ENCODE measurements around the gene MYL5. TPM values are rescaled to one million over a fixed set of nuclear protein-coding genes. Genes with fewer than 3 reads are reported as not detected.

The MYL5 gene
- total RNA-seq, 1 experiment from 2014 or later = 18.0 TPM

DNA sequence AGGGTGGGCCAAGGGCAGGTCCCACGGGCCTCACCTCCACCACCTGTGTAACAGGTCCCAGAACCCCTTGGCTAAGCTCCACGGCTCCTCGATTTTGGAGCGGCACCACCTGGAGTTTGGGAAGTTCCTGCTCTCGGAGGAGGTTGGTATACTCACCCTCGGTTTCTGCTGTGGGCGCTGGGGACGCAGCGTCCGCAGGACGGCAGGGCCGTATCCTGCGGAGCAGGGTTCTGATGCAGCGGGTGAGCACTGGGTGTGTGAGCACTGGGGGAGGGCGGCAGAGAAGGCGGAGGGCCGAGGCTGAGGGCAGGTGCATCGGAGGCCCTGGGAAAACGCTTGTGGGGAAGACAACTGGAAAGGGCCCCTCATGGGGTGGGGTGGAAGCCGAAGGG is 11.3 kb upstream of the MYL5 start:
- no peak overlapping the region for H2BK5ac ChIP-seq (ENCODE audit: insufficient read length, low read length)
- H2BK20ac ChIP-seq (ENCODE audit: low read depth, low read length, poor library complexity, severe bottlenecking) = no peak overlapping the region
- no peak overlapping the region for H4K8ac ChIP-seq (replicated peaks; ENCODE audit: insufficient read length, low read depth, low read length)
- peaks cover 0 to 3% of the 10 kb centered on the region in 2 experiments; a peak in 1 of 4 replicates for H3K4me1 Mint-ChIP-seq
- no peak overlapping the region for H4K5ac ChIP-seq (ENCODE audit: insufficient read length, low read depth, low read length)
- H3K27ac ChIP-seq (ENCODE audit: insufficient read length, low read depth, low read length) = no peak overlapping the region
- no peak for DNase-seq
- H3K79me1 ChIP-seq (ENCODE audit: insufficient read depth, low read depth, low read length, poor library complexity, severe bottlenecking) = no peaks in the 10 kb centered on the region
- peak overlapping the region; percentile 58 to 71 for H3K4me3 Mint-ChIP-seq
- no peaks in the 10 kb centered on the region for H3K9me3 Mint-ChIP-seq
- H3K27me3 Mint-ChIP-seq (ENCODE audit: low read depth) = peaks cover 2% of the 10 kb centered on the region; the same call in 1 of the 2 replicates
- H3K27me3 ChIP-seq (ENCODE audit: insufficient read depth, low read length) = no peaks in the 10 kb centered on the region
- no peak overlapping the region for H3K4ac ChIP-seq (ENCODE audit: low read depth, low read length)
- no peak overlapping the region for H3K23ac ChIP-seq (ENCODE audit: insufficient read length, low read depth, low read length)
- H2AK5ac ChIP-seq (ENCODE audit: insufficient read length, low read length) = no peak overlapping the region
- H2BK120ac ChIP-seq (ENCODE audit: low read depth, low read length, poor library complexity, severe bottlenecking) = no peak overlapping the region
- H3K9me3 ChIP-seq (ENCODE audit: control insufficient read depth, low read depth, low read length) = no peaks in the 10 kb centered on the region
- H4K20me1 ChIP-seq (ENCODE audit: control insufficient read depth, insufficient read depth, insufficient read length) = no peaks in the 10 kb centered on the region
- H3K18ac ChIP-seq (ENCODE audit: insufficient read length, low read depth, low read length) = no peak overlapping the region
- H3K23me2 ChIP-seq (ENCODE audit: insufficient read length, low read depth, low read length, poor library complexity, severe bottlenecking) = peaks cover 2% of the 10 kb centered on the region
- no peak overlapping the region for H2BK15ac ChIP-seq (ENCODE audit: low read depth, low read length)
- H4K91ac ChIP-seq (ENCODE audit: insufficient read length, low read depth, low read length) = no peak overlapping the region
- H3K79me2 ChIP-seq (ENCODE audit: insufficient read depth, low read length) = no peaks in the 10 kb centered on the region
- no peak overlapping the region for H3K9ac ChIP-seq (ENCODE audit: extremely low read depth, insufficient read length, low read length)
- H3T11ph ChIP-seq (ENCODE audit: low read length) = no peak overlapping the region
- H3K4me1 ChIP-seq (ENCODE audit: insufficient read depth, low read length) = no peaks in the 10 kb centered on the region
- no CpG with 5 or more reads among the region's 20 CpGs for WGBS (ENCODE audit: extremely low coverage, insufficient read length, low lambda C conversion rate)
- H3K36me3 Mint-ChIP-seq (ENCODE audit: insufficient read depth in 1 of 3, low read depth in 3 of 3) = peaks cover 0 to 2% (median 0%) of the 10 kb centered on the region in 3 experiments; a peak in 4 of 7 replicates
- no peak overlapping the region for H3K56ac ChIP-seq (ENCODE audit: insufficient read length, low read depth, low read length)
- H3K4me2 ChIP-seq (ENCODE audit: insufficient read depth, insufficient read length, low read length) = peak overlapping the region; percentile 78
- H2BK12ac ChIP-seq (ENCODE audit: insufficient read length, low read depth, low read length) = no peak overlapping the region
- H3K14ac ChIP-seq (ENCODE audit: insufficient read depth, low read length) = no peak overlapping the region
- no peak overlapping the region for H2AFZ ChIP-seq (ENCODE audit: low read length)
- H3K27ac Mint-ChIP-seq = no peak overlapping the region
- TF ChIP-seq, protein P1, sequence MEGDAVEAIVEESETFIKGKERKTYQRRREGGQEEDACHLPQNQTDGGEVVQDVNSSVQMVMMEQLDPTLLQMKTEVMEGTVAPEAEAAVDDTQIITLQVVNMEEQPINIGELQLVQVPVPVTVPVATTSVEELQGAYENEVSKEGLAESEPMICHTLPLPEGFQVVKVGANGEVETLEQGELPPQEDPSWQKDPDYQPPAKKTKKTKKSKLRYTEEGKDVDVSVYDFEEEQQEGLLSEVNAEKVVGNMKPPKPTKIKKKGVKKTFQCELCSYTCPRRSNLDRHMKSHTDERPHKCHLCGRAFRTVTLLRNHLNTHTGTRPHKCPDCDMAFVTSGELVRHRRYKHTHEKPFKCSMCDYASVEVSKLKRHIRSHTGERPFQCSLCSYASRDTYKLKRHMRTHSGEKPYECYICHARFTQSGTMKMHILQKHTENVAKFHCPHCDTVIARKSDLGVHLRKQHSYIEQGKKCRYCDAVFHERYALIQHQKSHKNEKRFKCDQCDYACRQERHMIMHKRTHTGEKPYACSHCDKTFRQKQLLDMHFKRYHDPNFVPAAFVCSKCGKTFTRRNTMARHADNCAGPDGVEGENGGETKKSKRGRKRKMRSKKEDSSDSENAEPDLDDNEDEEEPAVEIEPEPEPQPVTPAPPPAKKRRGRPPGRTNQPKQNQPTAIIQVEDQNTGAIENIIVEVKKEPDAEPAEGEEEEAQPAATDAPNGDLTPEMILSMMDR (conservative IDR thresholded peaks at IDR 0.05) = no peak

Data from H9 (cell line).